DMS79 treated with DMSO at 0.1 percent for 48 hours (cell line): ENCODE results near the gene CD99L2.
"Not testable (repeated sequence)": the region's sequence is repeated elsewhere in the genome, so short reads cannot be mapped to it uniquely, and the experiment has no call there.

Experiments
- DNase-seq: peaks from one replicate; lab custom pipeline; 2025; lab: John Stamatoyannopoulos, UW

Gene CD99L2

GRCh38 chrX:150897421-150898320 is 797 bp downstream of the CD99L2 start:
- peak; percentile 10 for DNase-seq

DNA sequence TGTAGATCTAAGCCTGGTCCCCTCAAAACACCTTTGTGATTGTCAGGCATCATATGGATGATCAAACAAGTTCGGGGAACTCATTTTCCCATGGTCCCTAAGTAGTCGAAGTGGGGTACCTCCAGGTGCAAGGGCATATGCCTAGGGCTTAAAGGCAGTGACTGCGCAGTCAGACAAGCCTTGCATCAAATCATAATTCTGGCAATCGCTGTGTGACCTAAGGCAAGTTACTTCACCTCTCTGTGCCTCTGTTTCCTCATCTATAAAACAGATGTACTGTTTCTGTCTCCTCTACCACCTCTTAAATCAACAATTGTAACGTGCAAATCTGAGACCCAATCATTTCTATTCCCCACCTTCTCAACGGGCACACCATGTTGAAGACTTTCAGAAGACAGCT is 1.8 kb downstream of the CD99L2 start:
- no peak for DNase-seq

- no peak for DNase-seq
Observed at GRCh38 chrX:150893936-150894335, 4.5 kb downstream of the CD99L2 start.

- DNase-seq = no peak
Observed at GRCh38 chrX:150889131-150889530, 9.3 kb downstream of the CD99L2 start.

DNA sequence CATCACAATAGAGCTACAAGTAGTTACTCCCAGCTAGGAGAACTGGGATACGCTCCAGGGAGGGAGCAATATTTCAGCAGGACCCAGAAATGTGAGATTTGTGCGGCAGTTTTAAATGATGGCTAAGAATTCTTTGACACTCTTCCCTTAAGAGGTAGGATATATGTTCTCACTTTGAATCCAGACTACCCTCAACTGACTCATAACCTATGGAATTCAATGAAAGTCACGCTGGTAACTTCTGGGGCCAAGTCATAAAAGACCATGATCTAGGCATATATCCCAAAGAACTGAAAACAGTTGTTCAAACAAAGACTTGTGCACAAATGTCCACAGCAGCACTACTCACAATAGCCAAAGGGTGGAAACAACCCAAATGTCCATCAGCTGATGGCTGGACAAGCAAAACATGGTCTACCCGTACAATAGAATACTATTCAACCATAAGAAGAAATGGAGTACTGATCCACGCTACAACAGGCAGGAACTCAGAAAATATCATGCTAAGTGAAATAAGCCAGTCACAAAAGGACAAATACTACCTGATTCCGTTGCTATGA is 10.5 kb downstream of the CD99L2 start:
- no peak for DNase-seq

GRCh38 chrX:150887268-150887667 is 11.2 kb downstream of the CD99L2 start:
- DNase-seq = not testable (repeated sequence)

GRCh38 chrX:150886381-150886780 is 12.1 kb downstream of the CD99L2 start:
- DNase-seq = no peak

DNA sequence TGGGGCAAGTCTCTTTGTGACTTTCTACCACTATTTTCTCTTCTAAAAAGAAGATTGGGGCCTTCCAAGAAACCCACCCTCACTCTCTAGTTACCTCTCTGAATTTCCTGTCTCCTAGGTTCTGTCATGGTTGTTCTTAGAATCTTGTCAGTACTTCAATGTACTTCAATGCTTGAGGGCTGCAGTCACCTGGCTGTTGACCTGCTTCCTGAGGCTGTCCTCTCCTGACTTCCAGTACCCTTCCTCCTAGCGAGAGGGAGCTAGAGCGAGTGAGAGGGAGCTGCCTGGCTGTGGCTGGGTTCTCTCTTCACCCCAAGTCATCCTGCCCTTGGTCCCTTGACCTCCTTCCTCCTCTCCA is 17.7 kb downstream of the CD99L2 start:
- DNase-seq = no peak

- no peak for DNase-seq
Observed at GRCh38 chrX:150879855-150880807, 18.3 kb downstream of the CD99L2 start.

- not testable (repeated sequence) for DNase-seq
Observed at GRCh38 chrX:150875621-150876020, 22.8 kb downstream of the CD99L2 start.

DNA sequence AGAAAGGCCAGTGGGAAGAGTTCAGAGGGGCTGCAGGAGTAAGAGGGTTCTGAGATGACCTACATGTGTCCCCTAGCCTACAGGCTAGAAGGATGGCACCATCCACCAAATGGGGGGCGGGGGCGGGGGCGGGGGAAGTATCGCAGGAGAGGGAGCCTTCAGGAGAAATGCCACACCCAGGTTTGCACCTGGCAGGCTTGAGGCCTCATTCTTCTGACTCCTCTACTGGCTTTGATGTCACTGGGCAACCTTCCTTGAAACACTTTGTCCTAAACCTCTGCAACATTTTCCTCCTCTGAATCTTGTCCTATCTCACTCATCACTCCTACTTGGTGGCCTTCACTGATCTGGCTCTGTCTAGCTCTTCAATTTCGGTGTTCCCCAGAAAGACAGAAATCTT is 24.0 kb downstream of the CD99L2 start:
- DNase-seq = no peak

DNA sequence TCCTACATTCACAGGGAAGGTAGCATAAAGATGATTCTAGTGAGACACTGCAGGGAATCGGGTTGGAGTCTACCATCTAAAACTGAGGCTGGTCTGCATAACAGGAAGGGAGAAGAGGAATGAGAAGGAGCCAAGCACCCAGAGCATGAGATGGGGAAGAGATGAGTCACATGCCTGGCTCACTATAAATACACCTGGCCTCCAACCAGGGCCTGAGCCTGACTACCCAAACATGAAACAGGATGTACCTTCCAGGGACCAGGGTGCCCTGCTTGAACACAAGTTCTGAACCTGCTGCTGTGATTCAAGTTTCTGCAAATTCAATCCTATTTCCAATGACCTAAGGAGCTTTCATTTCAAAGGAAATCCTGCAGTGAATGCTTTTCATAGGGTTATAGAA is 24.9 kb downstream of the CD99L2 start:
- DNase-seq = no peak

DNA sequence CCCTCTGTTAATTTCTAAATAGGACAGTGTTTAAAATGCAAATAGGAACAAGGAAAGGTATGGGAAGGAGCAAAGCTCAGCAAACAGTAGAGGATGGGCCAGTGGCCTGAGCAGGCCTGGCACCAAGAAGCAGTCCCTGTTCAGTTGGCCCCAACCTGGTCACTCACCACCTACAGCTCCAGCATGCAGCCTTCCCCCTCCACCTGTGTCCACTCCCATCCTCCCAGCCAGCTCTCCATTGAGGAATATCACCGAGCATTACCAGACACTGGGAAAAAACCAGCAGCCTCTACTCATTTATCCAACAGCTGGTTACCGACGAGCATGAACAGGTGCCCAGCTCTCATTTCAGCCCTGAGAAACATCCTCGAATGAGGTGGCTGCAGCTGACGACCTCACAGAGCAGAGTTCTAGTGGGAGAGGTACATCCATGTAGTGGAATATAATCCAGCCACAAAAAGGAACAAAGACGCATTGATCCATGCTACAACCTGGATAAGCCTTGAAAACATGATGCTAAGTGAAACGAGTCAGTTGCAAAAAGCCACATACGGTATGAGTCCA is 25.6 kb downstream of the CD99L2 start:
- DNase-seq = no peak

- no peak for DNase-seq
Observed at GRCh38 chrX:150871341-150871811, 27.1 kb downstream of the CD99L2 start.

GRCh38 chrX:150870487-150871340 is 27.8 kb downstream of the CD99L2 start:
- no peak for DNase-seq

DNA sequence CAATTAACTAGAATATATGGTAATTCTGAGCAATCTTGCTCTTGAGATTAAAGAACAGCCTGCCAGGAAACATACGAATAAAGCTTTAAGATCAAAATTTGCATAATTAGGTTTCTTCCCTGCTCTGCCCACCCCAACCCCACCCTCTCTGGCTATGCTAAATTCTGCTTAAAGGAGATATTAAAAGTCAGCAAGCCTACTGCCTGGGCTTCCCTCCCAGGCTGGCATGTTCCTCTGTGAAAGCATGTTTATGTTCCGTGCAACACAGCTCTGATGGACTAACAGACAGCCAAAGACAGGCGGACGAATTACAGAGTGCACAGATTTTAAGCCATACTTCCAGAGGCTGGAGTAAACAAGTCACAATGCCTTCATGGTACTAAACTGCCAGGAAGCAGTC is 28.4 kb downstream of the CD99L2 start:
- DNase-seq = no peak

- no peak for DNase-seq
Observed at GRCh38 chrX:150869450-150869849, 29.0 kb downstream of the CD99L2 start.

DNA sequence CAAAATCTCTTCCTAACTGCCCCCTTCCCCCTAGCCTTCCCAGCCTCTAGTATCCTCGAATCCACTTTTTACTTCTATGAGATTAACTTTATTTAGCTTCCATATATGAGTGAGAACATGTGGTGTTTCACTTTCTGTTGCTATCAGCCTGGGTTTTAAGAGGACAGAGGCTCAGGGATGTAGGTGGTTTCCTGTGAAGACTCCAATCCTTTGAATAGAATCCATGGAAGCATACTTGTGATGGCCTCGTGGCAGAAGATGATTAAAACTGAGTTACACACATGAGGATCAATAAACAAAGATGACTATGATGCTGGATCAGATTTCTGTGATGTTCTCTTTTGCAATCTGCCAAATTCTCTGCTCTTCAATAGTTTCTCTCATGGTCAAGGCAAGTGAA is 29.8 kb downstream of the CD99L2 start:
- no peak for DNase-seq

DNA sequence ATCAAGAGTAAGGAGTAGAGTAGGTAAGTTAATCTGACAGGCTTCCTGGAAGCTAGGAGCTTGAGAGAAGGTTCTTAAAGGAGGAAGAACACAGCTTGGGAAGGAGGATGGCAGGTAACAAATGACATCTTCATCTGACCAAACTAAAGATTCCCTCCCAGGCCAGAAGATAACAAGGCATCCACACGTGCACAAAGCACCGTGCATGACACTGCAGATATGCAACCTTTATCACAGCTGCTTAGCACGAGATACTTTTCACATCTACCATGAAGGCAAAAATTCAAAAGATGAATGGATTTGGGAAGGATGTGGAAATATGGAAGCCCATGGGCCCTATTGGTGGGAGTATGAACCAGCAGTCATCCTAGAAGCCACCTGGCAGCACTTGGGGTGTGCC is 34.3 kb downstream of the CD99L2 start:
- DNase-seq = no peak

- DNase-seq = no peak
Observed at GRCh38 chrX:150863191-150863590, 35.3 kb downstream of the CD99L2 start.

- no peak for DNase-seq
Observed at GRCh38 chrX:150857453-150857852, 41.0 kb downstream of the CD99L2 start.
